HCT116 (cell line): ENCODE data around the gene CYP46A1. TPM values are rescaled to one million over a fixed set of nuclear protein-coding genes. Genes with fewer than 3 reads are reported as not detected.

Experiments used
- ATAC-seq: fragments of 200-7000 bp; cut with Tn5 transposase; 2 replicates; pipeline ENCODE4 v1.9.1; 2020; ENCODE audit warnings: mild to moderate bottlenecking, moderate library complexity
- BruUV-seq: library from RNA; stranded (reverse); fragments of 400-500 nt; replicated peaks from 2 replicates; lab custom pipeline; 2021; lab: Mats Ljungman, UMichigan
- CTCF ChIA-PET: fragments of 300-600 bp; sonication (Branson Sonifier 250); formaldehyde crosslinking; loops from one replicate; lab custom pipeline; 2021; ENCODE audit warnings: antibody characterized with exemption; lab: Charles Lee
- POLR2A ChIA-PET: fragments of 300-600, 350-600 bp; sonication (Branson Sonifier 250); formaldehyde crosslinking; loops from one replicate; lab custom pipeline; 2021; ENCODE audit warnings: antibody characterized with exemption; lab: Charles Lee
- RAD21 ChIA-PET, 2 experiments: fragments of 300-600 bp; sonication (Branson Sonifier 250); formaldehyde crosslinking; loops; one replicate each; lab custom pipeline; 2023; ENCODE audit warnings: low total read pairs in 2 of 2; ENCODE audit not compliant: uncharacterized antibody in 2 of 2, unreplicated experiment in 2 of 2, low non-redundant PET in 1 of 2; lab: Charles Lee
- DNase-seq: peaks from one replicate; pipeline ENCODE4 v3.0.0-alpha.2; 2010; ENCODE audit warnings: low read depth, low spot score
- H2AFZ ChIP-seq: fragments of 200-600 bp; shearing (Covaris generic), sonication (generic); 2 replicates; pipeline ENCODE4 v1.6.1; 2017; ENCODE audit warnings: low read depth, mixed run types, mixed read lengths, antibody characterized with exemption, low read length; ENCODE audit not compliant: poor library complexity, severe bottlenecking
- H3K27ac ChIP-seq: 2 replicates; pipeline ENCODE4 v1.5.1; 2012; ENCODE audit warnings: low read depth, low read length
- H3K27me3 ChIP-seq: fragments of 200-600 bp; sonication (generic); 2 replicates; pipeline ENCODE4 v1.6.1; 2016; ENCODE audit warnings: mixed run types, low read length, mixed read lengths; ENCODE audit not compliant: insufficient read depth
- H3K36me3 ChIP-seq, 2 experiments: fragments of 200-500 bp in 1 of 2; fragments of 200-600 bp in 1 of 2; sonication (Bioruptor generic) in 1 of 2; sonication (generic) in 1 of 2; 2 replicates each; pipeline versions ENCODE4 v1.5.1 to v1.6.1; 2014 to 2016; ENCODE audit warnings: low read length in 2 of 2, inconsistent platforms in 1 of 2, mixed read lengths in 1 of 2, mixed run types in 1 of 2; ENCODE audit not compliant: insufficient read depth in 2 of 2, control insufficient read depth in 1 of 2
- H3K4me1 ChIP-seq, 2 experiments: fragments of 200-600 bp in 1 of 2; sonication (generic) in 1 of 2; 2 replicates each; pipeline versions ENCODE4 v1.5.1 to v1.6.1; 2012 to 2017; ENCODE audit warnings: low read length in 2 of 2, inconsistent platforms in 1 of 2, mild to moderate bottlenecking in 1 of 2, mixed read lengths in 1 of 2, mixed run types in 1 of 2, moderate library complexity in 1 of 2; ENCODE audit not compliant: insufficient read depth in 2 of 2, control insufficient read depth in 1 of 2
- H3K4me2 ChIP-seq: fragments of 200-600 bp; sonication (generic); 2 replicates; pipeline ENCODE4 v1.6.1; 2017; ENCODE audit warnings: mixed run types, low read length, mixed read lengths
- H3K4me3 ChIP-seq, 2 experiments: fragments of 200-600 bp in 1 of 2; sonication (generic) in 1 of 2; replicated peaks in 1 of 2; 2 replicates each; pipeline ENCODE4 v1.5.1; 2011 to 2016; ENCODE audit warnings: low read length in 2 of 2, control low read depth in 1 of 2, low read depth in 1 of 2, mild to moderate bottlenecking in 1 of 2, mixed read lengths in 1 of 2, mixed run types in 1 of 2
- H3K79me2 ChIP-seq: fragments of 200-600 bp; sonication (generic); 2 replicates; pipeline ENCODE4 v1.6.1; 2017; ENCODE audit warnings: mild to moderate bottlenecking, mixed run types, low read length, moderate library complexity, mixed read lengths; ENCODE audit not compliant: insufficient read depth
- H3K9ac ChIP-seq: fragments of 200-600 bp; sonication (generic); 2 replicates; pipeline ENCODE4 v1.6.1; 2016; ENCODE audit warnings: low read length, mixed read lengths
- H3K9me2 ChIP-seq: fragments of 200-600 bp; sonication (generic), shearing (Covaris generic); 2 replicates; pipeline ENCODE4 v1.6.1; 2017; ENCODE audit warnings: mixed run types, mild to moderate bottlenecking, moderate library complexity; ENCODE audit not compliant: insufficient read depth
- H3K9me3 ChIP-seq, 2 experiments: fragments of 200-500 bp in 1 of 2; fragments of 200-600 bp in 1 of 2; sonication (Bioruptor generic) in 1 of 2; sonication (generic) in 1 of 2; 2 replicates each; pipeline ENCODE4 v1.6.1; 2014 to 2017; ENCODE audit warnings: low read length in 2 of 2, mixed read lengths in 2 of 2, inconsistent platforms in 1 of 2, low read depth in 1 of 2, mild to moderate bottlenecking in 1 of 2, mixed run types in 1 of 2, moderate library complexity in 1 of 2; ENCODE audit not compliant: control insufficient read depth in 1 of 2, insufficient read depth in 1 of 2
- H4K20me1 ChIP-seq: fragments of 200-600 bp; sonication (generic), shearing (Covaris generic); 2 replicates; pipeline ENCODE4 v1.6.1; 2017; ENCODE audit warnings: mixed run types, mild to moderate bottlenecking, moderate library complexity; ENCODE audit not compliant: insufficient read depth
- ATF3 ChIP-seq: IDR thresholded peaks from 2 replicates; pipeline ENCODE4 v1.6.1; 2012
- CTCF ChIP-seq, 3 experiments: fragments of 200-600 bp in 1 of 3; sonication (generic) in 1 of 3; IDR thresholded peaks in 2 of 3; conservative IDR thresholded peaks in 1 of 3; 2 replicates each; pipeline ENCODE4 v1.5.1; 2012 to 2017; ENCODE audit warnings: low read depth in 2 of 3, low read length in 2 of 3, antibody characterized with exemption in 1 of 3, borderline replicate concordance in 1 of 3, control low read depth in 1 of 3, mild to moderate bottlenecking in 1 of 3, mixed read lengths in 1 of 3, mixed run types in 1 of 3, moderate library complexity in 1 of 3; ENCODE audit not compliant: insufficient read depth in 1 of 3
- EGR1 ChIP-seq: IDR thresholded peaks from 2 replicates; pipeline ENCODE4 v1.6.1; 2012; ENCODE audit warnings: low read depth
- ELF1 ChIP-seq: IDR thresholded peaks from 2 replicates; pipeline ENCODE4 v1.6.1; 2012; ENCODE audit warnings: low read depth, borderline replicate concordance
- EZH2phosphoT487 ChIP-seq: fragments of 200-600 bp; IDR thresholded peaks from 2 replicates; pipeline ENCODE4 v1.6.1; 2018; ENCODE audit warnings: antibody characterized with exemption, borderline replicate concordance
- FOSL1 ChIP-seq: IDR thresholded peaks from 2 replicates; pipeline ENCODE4 v1.6.1; 2012; ENCODE audit warnings: low read depth
- JUND ChIP-seq: IDR thresholded peaks from 2 replicates; pipeline ENCODE4 v1.6.1; 2012
- MAX ChIP-seq: IDR thresholded peaks from 2 replicates; pipeline ENCODE4 v1.6.1; 2012
- POLR2AphosphoS5 ChIP-seq: IDR thresholded peaks from 2 replicates; pipeline ENCODE4 v1.6.1; 2011; ENCODE audit warnings: mild to moderate bottlenecking, low read depth, low read length, moderate library complexity
- SIN3A ChIP-seq: IDR thresholded peaks from 2 replicates; pipeline ENCODE4 v1.6.1; 2012; ENCODE audit warnings: low read depth
- SP1 ChIP-seq: IDR thresholded peaks from 2 replicates; pipeline ENCODE4 v1.6.1; 2012; ENCODE audit warnings: low read depth
- SRF ChIP-seq: IDR thresholded peaks from 2 replicates; pipeline ENCODE4 v1.6.1; 2012; ENCODE audit warnings: low read depth
- TCF7L2 ChIP-seq: IDR thresholded peaks from 2 replicates; pipeline ENCODE4 v1.7.0; 2011; ENCODE audit warnings: borderline replicate concordance, inconsistent platforms; ENCODE audit not compliant: insufficient read depth, insufficient read length; ENCODE audit errors: extremely low read depth
- YY1 ChIP-seq: IDR thresholded peaks from 2 replicates; pipeline ENCODE4 v1.6.1; 2011; ENCODE audit warnings: low read length, low read depth, moderate library complexity, mild to moderate bottlenecking; ENCODE audit not compliant: insufficient replicate concordance; ENCODE audit errors: extremely low read depth
- ZBTB33 ChIP-seq: IDR thresholded peaks from 2 replicates; pipeline ENCODE4 v1.6.1; 2011; ENCODE audit warnings: mild to moderate bottlenecking, low read length, moderate library complexity; ENCODE audit not compliant: insufficient replicate concordance; ENCODE audit errors: extremely low read depth
- ZFX ChIP-seq: fragments of 450-650 bp; IDR thresholded peaks from 2 replicates; pipeline ENCODE4 v1.6.1; 2017
- intact Hi-C: fragments of 100-400 bp; cut with micrococcal nuclease; formaldehyde crosslinking; loops from 2 replicates; pipeline ENCODE4 v1.10.0; 2022
- total RNA-seq: library from RNA; stranded (reverse); gene quantifications from one replicate; pipeline ENCODE4 v1.2.1, GENCODE V29; 2021; ENCODE audit not compliant: unreplicated experiment

The CYP46A1 gene
- total RNA-seq, 1 experiment from 2014 or later: 0.76 TPM

DNA sequence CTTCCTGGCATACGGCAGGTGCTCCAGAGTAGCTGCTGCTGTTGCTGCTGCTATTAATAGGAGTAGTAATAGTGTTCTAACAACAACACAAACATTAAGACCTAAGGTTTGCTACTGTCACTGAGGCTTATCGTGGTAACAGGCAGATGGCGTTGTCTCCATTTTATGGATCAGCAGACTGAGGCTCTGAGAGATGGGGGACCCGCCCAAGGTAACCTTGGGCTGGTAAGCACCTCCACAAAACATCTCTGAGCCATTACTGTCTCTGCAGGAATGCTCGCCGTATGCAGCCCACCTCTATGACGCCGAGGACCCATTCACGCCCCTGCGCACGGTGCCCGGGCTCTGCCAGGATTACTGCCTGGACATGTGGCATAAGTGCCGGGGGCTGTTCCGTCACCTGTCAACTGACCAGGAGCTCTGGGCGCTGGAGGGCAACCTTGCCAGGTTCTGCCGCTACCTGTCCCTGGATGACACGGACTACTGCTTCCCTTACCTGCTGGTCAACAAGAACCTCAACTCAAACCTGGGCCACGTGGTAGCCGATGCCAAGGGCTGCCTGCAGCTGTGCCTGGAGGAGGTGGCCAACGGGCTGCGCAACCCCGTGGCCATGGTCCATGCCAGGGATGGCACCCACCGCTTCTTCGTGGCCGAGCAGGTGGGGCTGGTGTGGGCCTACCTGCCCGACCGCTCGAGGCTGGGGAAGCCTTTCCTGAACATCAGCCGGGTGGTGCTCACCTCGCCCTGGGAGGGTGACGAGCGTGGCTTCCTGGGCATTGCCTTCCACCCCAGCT is 31.9 kb upstream of the CYP46A1 start:
- Histone ChIP-seq H3K4me3 (no peak overlapping the region), H2AFZ (no peak overlapping the region), H3K9ac (no peak overlapping the region), H3K4me1 (peaks cover 3 to 4% of the 10 kb centered on the region in 2 experiments; a peak in 1 of 4 replicates), H3K36me3 (no peaks in the 10 kb centered on the region), H3K9me3 (no peaks in the 10 kb centered on the region), H4K20me1 (no peaks in the 10 kb centered on the region), H3K79me2 (no peaks in the 10 kb centered on the region), H3K27me3 (no peaks in the 10 kb centered on the region), H3K9me2 (no peaks in the 10 kb centered on the region), H3K27ac (no peak overlapping the region), H3K4me2 (no peak overlapping the region)
- TF ChIP-seq MAX (no peak), SP1 (no peak), SRF (no peak), CTCF (IDR thresholded peaks at IDR 0.05 in 2 of 3, conservative IDR thresholded peaks at IDR 0.05 in 1 of 3; ENCODE audit: borderline replicate concordance in 1 of 3, insufficient read depth in 1 of 3, low read depth in 2 of 3, low read length in 2 of 3) (no peak), YY1 (no peak), ZBTB33 (no peak), SIN3A (no peak), ZFX (no peak), TCF7L2 (no peak), EGR1 (no peak), POLR2AphosphoS5 (no peak), ATF3 (no peak), JUND (no peak), FOSL1 (no peak), ELF1 (no peak), EZH2phosphoT487 (no peak)
- ATAC-seq (no peak), DNase-seq (no peak)
- ChIA-PET CTCF (no interaction called here), RAD21 (no interaction called here), POLR2A (no interaction called here)
- no TSS peak for BruUV-seq
- intact Hi-C loops: no loop called here
